GM12878 (cell line): Measurements from ENCODE around the gene MT4.

ENCODE experiments used
- BHLHE40 ChIP-seq, 2 experiments: fragments of 450-650 bp in 1 of 2; IDR thresholded peaks; 2 replicates each; pipeline ENCODE4 v1.6.1; 2011 to 2017; ENCODE audit warnings: low read depth in 2 of 2, borderline replicate concordance in 1 of 2, improper control_type of control experiment in 1 of 2, low read length in 1 of 2, mild to moderate bottlenecking in 1 of 2
- CTCF ChIP-seq, 3 experiments: IDR thresholded peaks in 2 of 3; conservative IDR thresholded peaks in 1 of 3; 2 replicates each; pipeline ENCODE4 v1.5.1; 2011; ENCODE audit warnings: low read depth in 3 of 3, low read length in 3 of 3, mild to moderate bottlenecking in 3 of 3, control low read depth in 2 of 3, moderate library complexity in 2 of 3, inconsistent platforms in 1 of 3, mixed read lengths in 1 of 3; ENCODE audit not compliant: control insufficient read depth in 2 of 3, insufficient read depth in 1 of 3; ENCODE audit errors: extremely low read depth in 1 of 3
- EGR1 ChIP-seq, 2 experiments: IDR thresholded peaks; 1 replicate in 1 of 2; 2 replicates in 1 of 2; pipeline ENCODE4 v1.6.1; 2011 to 2012; ENCODE audit warnings: low read depth in 2 of 2, low read length in 2 of 2, borderline replicate concordance in 1 of 2, mild to moderate bottlenecking in 1 of 2, moderate library complexity in 1 of 2
- EP300 ChIP-seq, 2 experiments: fragments of 150-350 bp in 1 of 2; IDR thresholded peaks; 2 replicates each; pipeline ENCODE4 v1.6.1; 2011 to 2012; ENCODE audit warnings: low read depth in 2 of 2, low read length in 2 of 2, borderline replicate concordance in 1 of 2, improper control_type of control experiment in 1 of 2, inconsistent platforms in 1 of 2; ENCODE audit not compliant: control insufficient read depth in 1 of 2
- JUND ChIP-seq: IDR thresholded peaks from 2 replicates; pipeline ENCODE4 v1.6.1; 2012; ENCODE audit warnings: low read depth, mild to moderate bottlenecking, low read length, improper control_type of control experiment, moderate library complexity
- MAX ChIP-seq: IDR thresholded peaks from 2 replicates; pipeline ENCODE4 v1.6.1; 2012; ENCODE audit warnings: low read depth, low read length, improper control_type of control experiment
- NRF1 ChIP-seq: conservative IDR thresholded peaks from 2 replicates; pipeline ENCODE4 v1.6.1; 2011; ENCODE audit warnings: mild to moderate bottlenecking, low read depth, low read length, improper control_type of control experiment
- RBBP5 ChIP-seq: fragments of 200-600 bp; sonication (generic); conservative IDR thresholded peaks from 2 replicates; pipeline ENCODE4 v1.6.1; 2016
- TBL1XR1 ChIP-seq: IDR thresholded peaks from 2 replicates; pipeline ENCODE4 v1.6.1; 2012; ENCODE audit warnings: low read depth, low read length, improper control_type of control experiment

- TF ChIP-seq RBBP5 (no peak), CTCF (IDR thresholded peaks at IDR 0.05 in 2 of 3, conservative IDR thresholded peaks at IDR 0.05 in 1 of 3; ENCODE audit: control insufficient read depth in 2 of 3, extremely low read depth in 1 of 3, insufficient read depth in 1 of 3, low read depth in 3 of 3, low read length in 3 of 3) (no peak), MAX (no peak), TBL1XR1 (no peak), EP300 (IDR thresholded peaks at IDR 0.05; ENCODE audit: borderline replicate concordance in 1 of 2, control insufficient read depth in 1 of 2, low read depth in 2 of 2, low read length in 2 of 2) (no peak), EGR1 (IDR thresholded peaks at IDR 0.05; ENCODE audit: borderline replicate concordance in 1 of 2, low read depth in 2 of 2, low read length in 2 of 2) (no peak), BHLHE40 (IDR thresholded peaks at IDR 0.05; ENCODE audit: borderline replicate concordance in 1 of 2, low read depth in 2 of 2, low read length in 1 of 2) (no peak), JUND (no peak), NRF1 (no peak)
Observed at GRCh38 chr16:56517206-56517605, 47.7 kb upstream of the MT4 start.
